Measurements from ENCODE around the gene RNF208.
A peak's percentile ranks its signal among the peaks of the same experiment; 100 is the strongest.

The RNF208 gene

GRCh38 chr9:137256856-137257255 is 34.8 kb upstream of the RNF208 start:
- H3K4me3 ChIP-seq (ENCODE audit: low read length) = peak overlapping the region; percentile 86
- H4K20me1 ChIP-seq (ENCODE audit: control insufficient read depth, insufficient read depth, low read depth, low read length) = no peaks in the 10 kb centered on the region
- H3K36me3 ChIP-seq (ENCODE audit: control insufficient read depth, low read length) = peaks cover 36% of the 10 kb centered on the region
- H3K9me2 ChIP-seq (replicated peaks; ENCODE audit: control insufficient read depth, low read length) = no peaks in the 10 kb centered on the region
- no peaks in the 10 kb centered on the region for H3K27me3 ChIP-seq (ENCODE audit: control insufficient read depth, low read length)
- no peaks in the 10 kb centered on the region for H3K9me3 ChIP-seq (ENCODE audit: control insufficient read depth, insufficient read depth, low read length)
- no peak for TF ChIP-seq EZH2phosphoT487 (IDR thresholded peaks at IDR 0.05; ENCODE audit: borderline replicate concordance, low read length)
- no peak for TF ChIP-seq CTCF (IDR thresholded peaks at IDR 0.05; ENCODE audit: low read depth, low read length, poor library complexity, severe bottlenecking)
- H3K27ac ChIP-seq (ENCODE audit: low read depth, low read length) = no peak overlapping the region
- no peaks in the 10 kb centered on the region for H3F3A ChIP-seq (ENCODE audit: control insufficient read depth, insufficient read depth)
- peaks cover 30% of the 10 kb centered on the region for H3K79me2 ChIP-seq (ENCODE audit: control insufficient read depth, low read length)
- peak overlapping the region; percentile 93 for H3K4me2 ChIP-seq (ENCODE audit: low read length)
- peaks cover 48% of the 10 kb centered on the region for H3K4me1 ChIP-seq (ENCODE audit: control insufficient read depth, low read length)

- Histone ChIP-seq H3K27me3 (ENCODE audit: control insufficient read depth, low read length) (no peaks in the 10 kb centered on the region), H3K4me2 (ENCODE audit: low read length) (peak overlapping the region; percentile 93), H3K9me2 (replicated peaks; ENCODE audit: control insufficient read depth, low read length) (no peaks in the 10 kb centered on the region), H3K27ac (ENCODE audit: low read depth, low read length) (no peak overlapping the region), H3K9me3 (ENCODE audit: control insufficient read depth, insufficient read depth, low read length) (no peaks in the 10 kb centered on the region), H3K79me2 (ENCODE audit: control insufficient read depth, low read length) (peaks cover 30% of the 10 kb centered on the region), H3K4me3 (ENCODE audit: low read length) (peak overlapping the region; percentile 86), H3F3A (ENCODE audit: control insufficient read depth, insufficient read depth) (no peaks in the 10 kb centered on the region), H3K4me1 (ENCODE audit: control insufficient read depth, low read length) (peaks cover 48% of the 10 kb centered on the region), H3K36me3 (ENCODE audit: control insufficient read depth, low read length) (peaks cover 36% of the 10 kb centered on the region), H4K20me1 (ENCODE audit: control insufficient read depth, insufficient read depth, low read depth, low read length) (no peaks in the 10 kb centered on the region)
- TF ChIP-seq CTCF (IDR thresholded peaks at IDR 0.05; ENCODE audit: low read depth, low read length, poor library complexity, severe bottlenecking) (no peak), EZH2phosphoT487 (IDR thresholded peaks at IDR 0.05; ENCODE audit: borderline replicate concordance, low read length) (no peak)
These were observed 34.3 kb upstream of the RNF208 start for GRCh38 chr9:137256362-137256761.

- TF ChIP-seq EZH2phosphoT487 (IDR thresholded peaks at IDR 0.05; ENCODE audit: borderline replicate concordance, low read length) (no peak), CTCF (IDR thresholded peaks at IDR 0.05; ENCODE audit: low read depth, low read length, poor library complexity, severe bottlenecking) (no peak)
- Histone ChIP-seq H3K9me3 (ENCODE audit: control insufficient read depth, insufficient read depth, low read length) (no peaks in the 10 kb centered on the region), H3K4me1 (ENCODE audit: control insufficient read depth, low read length) (peaks cover 48% of the 10 kb centered on the region), H4K20me1 (ENCODE audit: control insufficient read depth, insufficient read depth, low read depth, low read length) (no peaks in the 10 kb centered on the region), H3K9me2 (replicated peaks; ENCODE audit: control insufficient read depth, low read length) (no peaks in the 10 kb centered on the region), H3K4me3 (ENCODE audit: low read length) (peak overlapping the region; percentile 86), H3K27me3 (ENCODE audit: control insufficient read depth, low read length) (no peaks in the 10 kb centered on the region), H3F3A (ENCODE audit: control insufficient read depth, insufficient read depth) (no peaks in the 10 kb centered on the region), H3K79me2 (ENCODE audit: control insufficient read depth, low read length) (peaks cover 30% of the 10 kb centered on the region), H3K4me2 (ENCODE audit: low read length) (peak overlapping the region; percentile 93), H3K36me3 (ENCODE audit: control insufficient read depth, low read length) (peaks cover 36% of the 10 kb centered on the region), H3K27ac (ENCODE audit: low read depth, low read length) (peak overlapping the region; percentile 63)
These were observed 33.5 kb upstream of the RNF208 start for GRCh38 chr9:137255448-137256114.

Measured in DOHH2 (cell line).